Fibroblast of skin of left quadriceps (primary cell): ENCODE data around the gene ST6GALNAC2.
A peak's percentile ranks its signal among the peaks of the same experiment; 100 is the strongest.
"Not testable (repeated sequence)": the region's sequence is repeated elsewhere in the genome, so short reads cannot be mapped to it uniquely, and the experiment has no call there.

Experiments
- DNase-seq, 2 experiments: peaks; one replicate each; pipeline ENCODE4 v3.0.0-alpha.2; 2013; ENCODE audit warnings: low read depth in 2 of 2

The ST6GALNAC2 gene

DNA sequence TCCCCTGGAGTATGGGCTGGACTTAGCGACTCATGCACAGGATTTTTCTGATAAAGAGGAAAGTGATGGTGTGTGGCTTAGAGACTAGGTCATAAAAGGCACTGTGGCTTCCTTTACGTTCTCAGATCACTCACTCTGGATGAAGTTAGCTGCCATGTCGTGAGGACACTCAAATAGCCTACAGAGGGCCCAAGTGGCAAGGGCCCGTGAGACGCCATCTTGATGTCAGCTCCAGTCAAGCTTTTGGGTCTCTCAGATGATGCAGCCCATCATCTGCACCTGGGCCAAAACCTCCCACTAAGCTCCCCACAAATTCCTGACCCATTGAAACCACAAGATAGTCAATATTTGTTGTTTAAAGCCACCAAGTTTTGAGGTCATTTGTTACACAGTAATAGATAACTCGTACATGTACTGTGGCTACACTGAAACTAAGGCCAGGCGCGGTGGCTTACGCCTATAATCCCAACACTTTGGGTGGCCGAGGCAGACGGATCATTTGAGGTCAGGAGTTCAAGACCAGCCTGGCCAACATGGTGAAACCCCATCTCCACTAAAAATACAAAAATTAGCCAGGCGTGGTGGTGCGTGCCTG is 14.7 kb downstream of the ST6GALNAC2 start:
- no peak for DNase-seq

- DNase-seq, result no peak
Measured at GRCh38 chr17:76570457-76570856, 15.2 kb downstream of the ST6GALNAC2 start.

DNA sequence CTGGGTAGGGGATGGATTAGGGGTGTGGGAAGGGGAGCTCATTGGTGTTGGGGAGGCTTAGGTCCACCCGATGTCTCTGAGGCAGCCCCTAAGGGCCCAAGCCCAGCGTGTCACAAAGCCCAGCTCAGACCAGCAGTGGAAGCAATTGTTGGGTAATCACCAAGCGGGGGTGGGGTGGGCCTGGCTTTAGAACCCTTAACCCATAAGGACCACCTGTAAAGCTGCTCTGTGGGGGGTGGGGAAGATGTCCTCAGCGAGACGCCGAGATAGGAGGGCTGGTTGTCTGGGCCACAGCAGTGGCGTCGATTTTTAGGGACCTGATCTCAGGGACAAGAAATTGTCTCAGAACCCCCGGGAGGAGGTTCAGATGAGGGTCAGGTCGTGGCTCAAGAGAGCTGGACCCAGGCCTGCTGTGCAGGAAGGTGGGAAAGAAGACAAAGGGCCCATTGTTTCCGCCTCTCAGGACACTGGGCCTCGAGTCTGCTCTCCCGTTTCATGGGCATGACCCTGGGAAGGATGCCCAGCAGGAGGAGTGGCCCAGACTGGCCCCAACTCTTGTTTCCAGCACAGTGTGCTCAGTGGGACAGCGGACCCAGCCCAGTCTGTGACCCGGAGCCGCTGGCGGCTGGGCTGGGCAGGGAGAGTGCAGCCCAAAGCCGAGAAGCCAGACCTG is 15.9 kb downstream of the ST6GALNAC2 start:
- no peak for DNase-seq

DNA sequence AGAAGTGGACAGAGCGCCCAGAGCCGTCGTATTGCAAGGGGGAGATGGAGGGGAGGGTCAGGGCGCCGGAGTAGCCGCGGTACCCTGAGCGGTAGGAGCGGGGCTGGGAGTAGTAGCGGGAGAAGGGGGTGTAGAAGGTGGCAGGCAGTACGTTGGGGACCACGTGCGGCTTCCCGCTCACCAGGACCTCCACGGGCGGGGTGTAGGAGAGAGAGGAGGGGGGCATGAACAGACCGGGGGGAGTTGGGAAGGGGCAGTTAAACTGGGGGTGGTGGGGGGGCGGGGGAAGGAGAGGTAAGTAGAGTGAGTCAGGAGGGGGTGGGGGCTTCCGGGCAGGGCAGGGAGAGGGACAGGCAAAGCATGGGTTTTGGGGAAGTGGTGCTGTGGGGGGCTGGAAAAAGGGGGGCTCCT is 16.8 kb downstream of the ST6GALNAC2 start:
- DNase-seq, result no peak

GRCh38 chr17:76567634-76568432 is 17.8 kb downstream of the ST6GALNAC2 start:
- DNase-seq, result no peak

GRCh38 chr17:76566988-76567431 is 18.6 kb downstream of the ST6GALNAC2 start:
- no peak for DNase-seq

DNA sequence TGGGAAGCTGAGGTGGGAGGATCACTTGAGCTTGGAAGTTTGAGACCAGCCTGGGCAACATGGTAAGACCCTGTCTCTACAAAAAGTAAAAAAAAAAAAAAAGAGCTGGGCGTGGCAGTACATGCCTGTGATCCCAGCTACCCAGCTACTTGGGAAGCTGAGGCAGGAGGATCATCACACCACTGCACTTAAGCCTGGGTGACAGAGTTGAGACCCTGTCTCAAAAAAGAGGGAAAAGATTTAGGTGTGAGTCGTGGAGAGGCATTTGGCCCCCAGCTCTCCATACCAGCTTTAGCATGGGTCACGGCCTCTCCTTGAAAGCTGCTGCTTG is 19.1 kb downstream of the ST6GALNAC2 start:
- no peak for DNase-seq

DNA sequence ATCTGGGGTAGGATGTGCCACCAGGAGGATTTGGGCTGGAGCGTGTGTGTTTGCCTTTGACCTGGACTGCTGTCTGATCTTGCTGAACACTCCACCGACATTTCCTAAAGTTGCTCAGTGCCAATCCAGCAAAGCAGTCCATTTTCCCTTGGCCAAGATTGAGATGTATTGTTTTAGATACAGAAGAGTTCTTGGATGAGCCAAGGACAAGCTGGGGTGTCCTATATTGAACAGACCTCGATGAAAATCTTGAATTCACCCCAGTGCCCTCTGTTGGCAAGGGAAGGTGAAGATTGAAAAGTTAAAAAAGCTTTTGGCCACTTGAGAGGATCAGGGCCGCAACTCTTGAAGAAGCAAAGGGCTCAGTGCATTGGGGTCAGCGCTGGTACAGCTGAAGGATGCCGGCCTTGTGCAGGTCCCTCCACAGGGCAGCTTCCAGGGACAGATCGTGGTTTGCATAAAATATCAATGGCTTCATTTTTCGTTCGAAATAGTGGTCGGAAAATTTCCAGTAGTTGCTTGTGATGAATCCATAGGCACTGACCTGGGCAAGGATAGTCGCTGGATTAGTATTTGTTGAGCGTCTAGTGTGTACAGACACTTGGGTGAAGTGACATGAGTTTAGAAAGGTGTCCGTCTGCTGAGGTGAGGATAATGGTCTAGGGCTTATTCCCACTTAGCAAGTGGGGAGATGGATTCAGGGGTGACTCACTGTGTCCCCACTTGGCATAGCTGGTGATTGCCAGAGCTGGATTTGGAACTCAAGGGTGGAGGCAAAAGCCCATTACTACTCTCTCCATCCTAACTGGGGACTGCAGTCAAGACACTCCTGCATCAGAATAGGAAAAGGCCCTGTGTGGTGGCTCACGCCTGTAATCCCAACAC is 19.7 kb downstream of the ST6GALNAC2 start:
- DNase-seq, result no peak

DNA sequence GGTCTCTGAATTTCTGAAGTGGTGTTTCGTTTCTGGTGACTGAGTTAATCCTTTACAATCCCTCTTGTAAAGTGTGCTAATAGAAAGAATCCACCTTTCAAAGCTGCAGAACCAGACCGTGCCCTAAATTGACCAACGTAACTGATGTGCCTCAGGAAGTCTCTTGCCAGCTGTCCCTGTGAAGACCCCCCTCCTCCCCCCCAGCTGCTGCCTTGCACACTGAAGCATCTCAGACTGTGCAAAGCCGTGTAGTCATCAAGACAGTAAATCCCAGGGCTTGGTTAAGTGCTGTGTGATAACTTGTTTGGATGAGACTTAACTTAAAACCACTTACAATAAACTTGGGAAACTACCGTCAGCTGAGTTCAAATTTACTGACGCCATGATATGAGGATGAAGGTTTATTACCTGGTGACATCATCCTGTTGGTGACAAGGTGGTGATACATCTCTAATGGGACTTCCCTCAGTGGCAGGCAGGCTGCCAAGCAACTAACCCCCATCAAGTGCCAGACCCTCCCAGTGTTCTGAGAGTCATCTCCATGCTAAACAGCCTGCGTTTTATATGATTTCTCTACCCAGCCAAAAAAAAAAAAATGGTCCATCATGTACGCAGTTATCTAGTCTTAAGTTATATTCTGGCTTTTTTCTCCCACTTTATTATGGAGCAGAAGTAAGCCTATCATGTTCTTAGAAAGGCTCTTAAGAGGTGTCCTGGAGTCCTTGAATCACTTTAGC is 20.5 kb downstream of the ST6GALNAC2 start:
- not testable (repeated sequence) for DNase-seq

DNA sequence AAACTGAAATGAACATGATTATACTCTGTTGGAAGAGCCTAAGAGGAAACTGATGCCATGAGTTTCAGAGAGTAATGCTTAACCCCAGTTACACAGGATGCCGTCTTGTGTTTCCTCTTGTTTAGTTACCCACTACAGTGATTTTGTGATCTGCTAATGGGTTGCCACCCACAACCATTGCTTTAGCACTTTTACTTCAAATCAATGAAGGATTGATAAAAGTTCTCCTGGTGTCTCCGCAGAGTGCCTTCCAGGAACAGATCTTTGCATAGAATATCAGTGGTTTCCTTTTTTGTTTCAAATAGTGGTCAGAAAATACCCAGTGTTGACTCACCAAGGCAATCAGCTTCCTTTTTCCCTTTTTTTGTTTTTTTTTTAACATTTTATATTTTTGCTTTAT is 22.3 kb downstream of the ST6GALNAC2 start:
- DNase-seq, result not testable (repeated sequence)

DNA sequence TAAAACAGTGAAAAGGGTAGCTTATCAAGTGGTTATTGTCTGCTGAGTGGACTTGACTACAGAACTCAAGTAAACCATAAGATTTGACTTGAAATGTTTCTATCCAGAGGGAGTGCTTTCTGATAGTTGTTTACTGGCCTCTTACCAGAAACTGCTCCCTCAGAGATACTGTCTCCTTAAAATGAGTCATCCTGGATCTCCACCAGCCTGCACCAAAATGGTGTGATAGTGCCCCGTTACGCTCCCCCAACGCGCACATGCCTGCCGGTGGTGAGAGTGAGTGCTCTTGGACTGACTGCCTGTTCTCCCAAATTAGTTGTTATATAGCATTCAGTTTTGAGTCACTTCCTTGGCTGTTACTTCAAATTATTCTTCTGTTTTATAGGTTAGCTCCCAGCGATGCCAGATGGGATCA is 22.9 kb downstream of the ST6GALNAC2 start:
- peak; percentile 81 to 82 for DNase-seq

- peak in 1 of 2 experiments; percentile 20 for DNase-seq
Measured at GRCh38 chr17:76561799-76562268, 23.8 kb downstream of the ST6GALNAC2 start.

DNA sequence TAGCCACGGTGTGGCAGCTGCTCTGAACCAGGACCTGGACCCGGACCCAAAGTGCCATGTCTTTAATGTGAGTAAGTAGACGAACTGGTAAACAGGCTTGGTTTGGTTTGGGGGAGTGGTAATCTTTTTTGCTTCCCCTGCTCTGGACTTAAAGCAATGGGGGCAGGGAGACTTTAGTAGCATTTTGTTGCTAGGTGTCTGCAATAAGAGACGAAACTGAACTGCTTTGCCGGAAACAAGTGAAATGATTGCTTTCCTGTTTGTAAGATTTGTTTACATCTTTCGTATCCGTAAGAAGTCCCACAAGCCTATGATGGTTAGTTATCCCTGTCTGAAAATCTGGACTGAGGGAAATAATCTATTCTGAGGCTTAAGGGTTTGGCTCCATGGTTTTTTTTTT is 24.3 kb downstream of the ST6GALNAC2 start:
- no peak for DNase-seq

- DNase-seq, result no peak
Measured at GRCh38 chr17:76560877-76561221, 24.8 kb downstream of the ST6GALNAC2 start.

DNA sequence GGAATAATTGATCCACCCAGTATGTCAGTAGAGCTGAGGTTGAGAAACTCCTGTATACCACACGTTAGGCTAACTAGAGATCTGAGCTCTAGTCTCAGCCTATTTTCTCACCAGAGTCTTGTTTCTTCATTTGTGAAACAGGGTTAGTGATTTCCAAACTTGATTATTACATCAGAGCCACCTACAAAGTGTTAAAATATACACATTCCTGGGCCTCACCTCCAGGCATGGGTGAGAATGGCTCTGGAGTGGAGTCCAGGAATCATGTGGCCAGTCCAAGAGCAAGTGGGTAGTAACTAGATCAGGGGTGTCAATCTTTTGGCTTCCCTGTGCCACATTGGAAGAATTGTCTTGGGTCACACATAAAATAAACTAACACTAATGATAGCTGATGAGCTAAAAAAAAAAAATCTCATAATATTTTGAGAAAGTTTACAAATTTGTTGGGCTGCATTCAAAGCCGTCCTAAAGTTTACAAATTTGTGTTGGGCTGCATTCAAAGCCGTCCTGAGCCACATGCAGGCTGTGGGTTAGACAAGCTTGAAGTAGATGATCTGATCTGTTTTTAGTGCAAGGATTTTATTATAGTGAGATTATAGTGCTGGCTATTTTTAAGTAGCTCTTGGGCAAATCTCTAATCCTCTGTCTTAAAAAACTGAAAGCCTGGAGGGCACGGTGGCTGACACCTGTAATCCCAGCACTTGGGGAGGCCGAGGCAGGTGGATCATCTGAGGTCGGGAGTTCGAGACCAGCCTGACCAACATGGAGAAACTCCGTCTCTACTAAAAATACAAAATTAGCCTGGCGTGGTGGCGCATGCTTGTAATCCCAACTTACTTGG is 25.4 kb downstream of the ST6GALNAC2 start:
- no peak for DNase-seq

DNA sequence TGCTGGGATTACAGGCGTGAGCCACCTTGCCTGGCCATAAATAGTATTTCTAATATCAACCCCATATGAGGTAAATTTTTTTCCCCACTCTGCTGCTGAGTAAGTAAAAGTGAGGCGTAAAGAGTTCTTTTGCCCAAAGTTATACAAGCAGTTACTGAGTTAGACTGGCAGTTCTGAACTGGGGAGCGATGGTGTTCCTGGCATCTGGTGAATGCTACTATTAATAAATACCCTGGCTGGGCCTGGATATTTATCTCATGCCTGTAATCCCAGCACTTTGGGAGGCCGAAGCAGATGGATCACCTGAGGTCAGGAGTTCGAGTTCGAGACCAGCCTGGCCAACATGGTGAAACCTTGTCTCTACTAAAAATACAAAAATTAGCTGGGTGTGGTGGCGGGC is 26.2 kb downstream of the ST6GALNAC2 start:
- DNase-seq, result not testable (repeated sequence)

GRCh38 chr17:76558198-76559095 is 27.2 kb downstream of the ST6GALNAC2 start:
- DNase-seq, result no peak

- peak; percentile 95 for DNase-seq
Measured at GRCh38 chr17:76557368-76558197, 28.1 kb downstream of the ST6GALNAC2 start.
